ENCODE results near the gene RNF10. TPM values are rescaled to one million over a fixed set of nuclear protein-coding genes. Genes with fewer than 3 reads are reported as not detected.
A peak's percentile ranks its signal among the peaks of the same experiment; 100 is the strongest.
"Not testable (repeated sequence)": the region's sequence is repeated elsewhere in the genome, so short reads cannot be mapped to it uniquely, and the experiment has no call there.

RNF10 gene
- total RNA-seq, 2 donors from 2014 or later: 241 to 279 TPM

- Mint-ChIP-seq H3K27me3 (no peaks in the 10 kb centered on the region), H3K27ac (peak overlapping the region; percentile 65 to 88), H3K36me3 (peaks cover 31% of the 10 kb centered on the region), H3K9me3 (no peaks in the 10 kb centered on the region), H3K4me1 (ENCODE audit: low read depth in 2 of 2) (peaks cover 29 to 34% of the 10 kb centered on the region in 2 donors), H3K4me3 (no peak overlapping the region)
- ATAC-seq: no peak
- DNase-seq (ENCODE audit: low spot score): no peak
Observed at GRCh38 chr12:120498870-120499515, 35.2 kb upstream of the RNF10 start.

GRCh38 chr12:120500581-120500980 lies 33.6 kb upstream of the RNF10 start:
- Mint-ChIP-seq H3K4me1 (ENCODE audit: low read depth in 2 of 2) (peaks cover 21 to 26% of the 10 kb centered on the region in 2 donors), H3K4me3 (no peak overlapping the region), H3K27ac (peak overlapping the region in 1 of 2 donors; percentile 35), H3K36me3 (peaks cover 31% of the 10 kb centered on the region), H3K27me3 (no peaks in the 10 kb centered on the region), H3K9me3 (no peaks in the 10 kb centered on the region)
- DNase-seq (ENCODE audit: low spot score) (no peak), ATAC-seq (no peak)

GRCh38 chr12:120504587-120504986 lies 29.6 kb upstream of the RNF10 start:
- DNase-seq (ENCODE audit: low spot score): no peak
- Mint-ChIP-seq H3K4me3 (no peak overlapping the region), H3K4me1 (ENCODE audit: low read depth in 2 of 2) (peaks cover 0 to 4% of the 10 kb centered on the region in 2 donors), H3K27me3 (no peaks in the 10 kb centered on the region), H3K27ac (no peak overlapping the region), H3K36me3 (peaks cover 11% of the 10 kb centered on the region), H3K9me3 (no peaks in the 10 kb centered on the region)
- ATAC-seq: no peak

- H3K4me3 Mint-ChIP-seq: no peak overlapping the region
- H3K9me3 Mint-ChIP-seq: no peaks in the 10 kb centered on the region
- DNase-seq (ENCODE audit: low spot score) (no peak), ATAC-seq (no peak)
- H3K36me3 Mint-ChIP-seq: peaks cover 10% of the 10 kb centered on the region
- H3K27me3 Mint-ChIP-seq: no peaks in the 10 kb centered on the region
- H3K27ac Mint-ChIP-seq: no peak overlapping the region
- H3K4me1 Mint-ChIP-seq (ENCODE audit: low read depth in 2 of 2): no peaks in the 10 kb centered on the region
Observed at GRCh38 chr12:120508537-120508936, 25.6 kb upstream of the RNF10 start.

GRCh38 chr12:120514002-120514401 lies 20.2 kb upstream of the RNF10 start:
- peaks cover 10% of the 10 kb centered on the region for H3K36me3 Mint-ChIP-seq
- no peak overlapping the region for H3K4me3 Mint-ChIP-seq
- no peaks in the 10 kb centered on the region for H3K27me3 Mint-ChIP-seq
- ATAC-seq: no peak
- H3K4me1 Mint-ChIP-seq (ENCODE audit: low read depth in 2 of 2): no peaks in the 10 kb centered on the region
- no peaks in the 10 kb centered on the region for H3K9me3 Mint-ChIP-seq
- no peak for DNase-seq (ENCODE audit: low spot score)
- no peak overlapping the region for H3K27ac Mint-ChIP-seq

- Mint-ChIP-seq H3K4me1 (ENCODE audit: low read depth in 2 of 2) (no peaks in the 10 kb centered on the region), H3K27me3 (no peaks in the 10 kb centered on the region), H3K4me3 (no peak overlapping the region), H3K36me3 (peaks cover 5% of the 10 kb centered on the region), H3K27ac (no peak overlapping the region), H3K9me3 (no peaks in the 10 kb centered on the region)
- no peak for DNase-seq (ENCODE audit: low spot score)
- no peak for ATAC-seq
Observed at GRCh38 chr12:120515496-120515895, 18.7 kb upstream of the RNF10 start.

GRCh38 chr12:120519324-120519723 lies 14.8 kb upstream of the RNF10 start:
- not testable (repeated sequence) for H3K9me3 Mint-ChIP-seq; H3K27me3 Mint-ChIP-seq; H3K27ac Mint-ChIP-seq; DNase-seq (ENCODE audit: low spot score); H3K4me3 Mint-ChIP-seq; H3K4me1 Mint-ChIP-seq (ENCODE audit: low read depth in 2 of 2); ATAC-seq; H3K36me3 Mint-ChIP-seq

- H3K4me1 Mint-ChIP-seq (ENCODE audit: low read depth in 2 of 2): peaks cover 5% of the 10 kb centered on the region in 2 donors
- no peaks in the 10 kb centered on the region for H3K36me3 Mint-ChIP-seq
- no peak for DNase-seq (ENCODE audit: low spot score)
- no peak overlapping the region for H3K4me3 Mint-ChIP-seq
- no peaks in the 10 kb centered on the region for H3K9me3 Mint-ChIP-seq
- H3K27me3 Mint-ChIP-seq: no peaks in the 10 kb centered on the region
- no peak for ATAC-seq
- no peak overlapping the region for H3K27ac Mint-ChIP-seq
Observed at GRCh38 chr12:120522568-120522967, 11.6 kb upstream of the RNF10 start.

- Mint-ChIP-seq H3K27me3 (no peaks in the 10 kb centered on the region), H3K9me3 (no peaks in the 10 kb centered on the region), H3K27ac (peak within 1 kb of the TSS; percentile 96 to 100), H3K36me3 (no peaks in the 10 kb centered on the region), H3K4me3 (peak within 1 kb of the TSS; percentile 97), H3K4me1 (ENCODE audit: low read depth in 2 of 2) (peaks cover 19% of the 10 kb centered on the region in 2 donors)
- DNase-seq (ENCODE audit: low spot score) (peak; percentile 87), ATAC-seq (peak; percentile 95 to 96)
Observed at GRCh38 chr12:120528861-120529525, 5.2 kb upstream of the RNF10 start, which contains the start of gene COQ5. Gene COQ5, minus strand, starts transcription at chr12:120529158. Its CDS starts 17 bp downstream, at chr12:120529141.

GRCh38 chr12:120529641-120530417 lies 4.3 kb upstream of the RNF10 start:
- no peaks in the 10 kb centered on the region for H3K9me3 Mint-ChIP-seq
- H3K4me3 Mint-ChIP-seq: peak overlapping the region; percentile 97
- H3K4me1 Mint-ChIP-seq (ENCODE audit: low read depth in 2 of 2): peaks cover 19 to 22% of the 10 kb centered on the region in 2 donors
- no peaks in the 10 kb centered on the region for H3K27me3 Mint-ChIP-seq
- H3K36me3 Mint-ChIP-seq: peaks cover 1% of the 10 kb centered on the region
- no peak for ATAC-seq
- H3K27ac Mint-ChIP-seq: peak overlapping the region; percentile 96 to 100
- DNase-seq (ENCODE audit: low spot score): no peak

- H3K27me3 Mint-ChIP-seq; H3K36me3 Mint-ChIP-seq; DNase-seq (ENCODE audit: low spot score); ATAC-seq; H3K9me3 Mint-ChIP-seq: not testable (repeated sequence)
- peak overlapping the region; percentile 96 to 100 for H3K27ac Mint-ChIP-seq
- peaks cover 19 to 22% of the 10 kb centered on the region in 2 donors for H3K4me1 Mint-ChIP-seq (ENCODE audit: low read depth in 2 of 2)
- H3K4me3 Mint-ChIP-seq: peak overlapping the region; percentile 97
Observed at GRCh38 chr12:120530418-120530761, 3.8 kb upstream of the RNF10 start.

GRCh38 chr12:120532701-120533238 lies 1.4 kb upstream of the RNF10 start:
- DNase-seq (ENCODE audit: low spot score): no peak
- no peak for ATAC-seq
- H3K27ac Mint-ChIP-seq: no peak overlapping the region
- no peak overlapping the region for H3K4me3 Mint-ChIP-seq
- peaks cover 32 to 34% of the 10 kb centered on the region in 2 donors for H3K4me1 Mint-ChIP-seq (ENCODE audit: low read depth in 2 of 2)
- peaks cover 10% of the 10 kb centered on the region for H3K36me3 Mint-ChIP-seq
- H3K27me3 Mint-ChIP-seq: no peaks in the 10 kb centered on the region
- H3K9me3 Mint-ChIP-seq: no peaks in the 10 kb centered on the region

- Mint-ChIP-seq H3K27ac (peak overlapping the region; percentile 91 to 94), H3K27me3 (no peaks in the 10 kb centered on the region), H3K9me3 (no peaks in the 10 kb centered on the region), H3K4me1 (ENCODE audit: low read depth in 2 of 2) (peaks cover 37 to 39% of the 10 kb centered on the region in 2 donors), H3K36me3 (peaks cover 10% of the 10 kb centered on the region), H3K4me3 (peak overlapping the region; percentile 94)
- DNase-seq (ENCODE audit: low spot score): no peak
- peak; percentile 68 to 73 for ATAC-seq
Observed at GRCh38 chr12:120534703-120535655, 823 bp downstream of the RNF10 start.
